COLO829 (cell line): ENCODE measurements around the gene REEP2.
"Not testable (repeated sequence)": the region's sequence is repeated elsewhere in the genome, so short reads cannot be mapped to it uniquely, and the experiment has no call there.

Source experiments
- DNase-seq: peaks from one replicate; pipeline ENCODE4 v3.0.0; 2012; ENCODE audit warnings: low spot score

The REEP2 gene

DNA sequence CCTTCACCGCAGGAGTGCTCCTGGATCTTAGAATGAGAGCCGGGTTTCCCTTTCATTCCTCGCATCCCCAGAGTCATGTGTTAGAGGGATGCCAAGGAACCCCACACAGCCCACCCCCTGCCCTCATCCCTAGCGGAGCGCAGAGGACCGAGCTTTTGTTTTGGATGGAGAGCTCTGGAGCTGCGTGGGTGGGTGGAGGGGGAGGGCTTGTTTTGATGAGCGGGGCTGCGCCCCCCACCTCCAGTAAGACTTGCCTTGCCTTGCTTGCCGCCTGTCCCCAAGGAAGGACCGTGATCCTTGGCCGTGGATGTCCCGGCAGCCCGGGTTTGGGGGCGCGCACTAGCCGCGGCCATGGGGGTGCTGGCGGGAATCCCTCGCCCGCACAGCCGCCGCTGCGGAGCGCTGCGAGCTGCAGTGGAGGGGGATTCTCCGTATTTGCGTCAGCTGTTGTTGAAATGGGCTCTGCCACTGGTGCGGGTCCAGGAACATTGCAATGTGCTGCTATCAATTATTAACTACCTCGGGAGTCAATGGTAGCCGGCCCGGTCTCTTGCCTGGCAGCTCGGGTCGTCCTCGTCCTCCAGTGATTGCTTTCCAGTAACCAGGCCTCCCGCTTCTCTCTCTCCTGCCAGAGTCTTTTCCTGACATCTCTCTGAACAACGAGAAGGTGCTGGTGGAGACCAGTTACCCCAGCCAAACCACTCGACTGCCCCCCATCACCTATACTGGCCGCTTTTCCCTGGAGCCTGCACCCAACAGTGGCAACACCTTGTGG is 27.5 kb downstream of the REEP2 start:
- DNase-seq: no peak

DNA sequence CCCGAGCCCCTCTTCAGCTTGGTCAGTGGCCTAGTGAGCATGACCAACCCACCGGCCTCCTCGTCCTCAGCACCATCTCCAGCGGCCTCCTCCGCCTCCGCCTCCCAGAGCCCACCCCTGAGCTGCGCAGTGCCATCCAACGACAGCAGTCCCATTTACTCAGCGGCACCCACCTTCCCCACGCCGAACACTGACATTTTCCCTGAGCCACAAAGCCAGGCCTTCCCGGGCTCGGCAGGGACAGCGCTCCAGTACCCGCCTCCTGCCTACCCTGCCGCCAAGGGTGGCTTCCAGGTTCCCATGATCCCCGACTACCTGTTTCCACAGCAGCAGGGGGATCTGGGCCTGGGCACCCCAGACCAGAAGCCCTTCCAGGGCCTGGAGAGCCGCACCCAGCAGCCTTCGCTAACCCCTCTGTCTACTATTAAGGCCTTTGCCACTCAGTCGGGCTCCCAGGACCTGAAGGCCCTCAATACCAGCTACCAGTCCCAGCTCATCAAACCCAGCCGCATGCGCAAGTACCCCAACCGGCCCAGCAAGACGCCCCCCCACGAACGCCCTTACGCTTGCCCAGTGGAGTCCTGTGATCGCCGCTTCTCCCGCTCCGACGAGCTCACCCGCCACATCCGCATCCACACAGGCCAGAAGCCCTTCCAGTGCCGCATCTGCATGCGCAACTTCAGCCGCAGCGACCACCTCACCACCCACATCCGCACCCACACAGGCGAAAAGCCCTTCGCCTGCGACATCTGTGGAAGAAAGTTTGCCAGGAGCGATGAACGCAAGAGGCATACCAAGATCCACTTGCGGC is 28.2 kb downstream of the REEP2 start:
- no peak for DNase-seq

GRCh38 chr5:138467711-138468132 is 28.9 kb downstream of the REEP2 start:
- no peak for DNase-seq

DNA sequence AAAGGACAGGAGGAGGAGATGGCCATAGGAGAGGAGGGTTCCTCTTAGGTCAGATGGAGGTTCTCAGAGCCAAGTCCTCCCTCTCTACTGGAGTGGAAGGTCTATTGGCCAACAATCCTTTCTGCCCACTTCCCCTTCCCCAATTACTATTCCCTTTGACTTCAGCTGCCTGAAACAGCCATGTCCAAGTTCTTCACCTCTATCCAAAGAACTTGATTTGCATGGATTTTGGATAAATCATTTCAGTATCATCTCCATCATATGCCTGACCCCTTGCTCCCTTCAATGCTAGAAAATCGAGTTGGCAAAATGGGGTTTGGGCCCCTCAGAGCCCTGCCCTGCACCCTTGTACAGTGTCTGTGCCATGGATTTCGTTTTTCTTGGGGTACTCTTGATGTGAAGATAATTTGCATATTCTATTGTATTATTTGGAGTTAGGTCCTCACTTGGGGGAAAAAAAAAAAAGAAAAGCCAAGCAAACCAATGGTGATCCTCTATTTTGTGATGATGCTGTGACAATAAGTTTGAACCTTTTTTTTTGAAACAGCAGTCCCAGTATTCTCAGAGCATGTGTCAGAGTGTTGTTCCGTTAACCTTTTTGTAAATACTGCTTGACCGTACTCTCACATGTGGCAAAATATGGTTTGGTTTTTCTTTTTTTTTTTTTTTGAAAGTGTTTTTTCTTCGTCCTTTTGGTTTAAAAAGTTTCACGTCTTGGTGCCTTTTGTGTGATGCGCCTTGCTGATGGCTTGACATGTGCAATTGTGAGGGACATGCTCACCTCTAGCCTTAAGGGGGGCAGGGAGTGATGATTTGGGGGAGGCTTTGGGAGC is 29.5 kb downstream of the REEP2 start:
- no peak for DNase-seq

- no peak for DNase-seq
Measured at GRCh38 chr5:138468966-138469539, 30.2 kb downstream of the REEP2 start.

DNA sequence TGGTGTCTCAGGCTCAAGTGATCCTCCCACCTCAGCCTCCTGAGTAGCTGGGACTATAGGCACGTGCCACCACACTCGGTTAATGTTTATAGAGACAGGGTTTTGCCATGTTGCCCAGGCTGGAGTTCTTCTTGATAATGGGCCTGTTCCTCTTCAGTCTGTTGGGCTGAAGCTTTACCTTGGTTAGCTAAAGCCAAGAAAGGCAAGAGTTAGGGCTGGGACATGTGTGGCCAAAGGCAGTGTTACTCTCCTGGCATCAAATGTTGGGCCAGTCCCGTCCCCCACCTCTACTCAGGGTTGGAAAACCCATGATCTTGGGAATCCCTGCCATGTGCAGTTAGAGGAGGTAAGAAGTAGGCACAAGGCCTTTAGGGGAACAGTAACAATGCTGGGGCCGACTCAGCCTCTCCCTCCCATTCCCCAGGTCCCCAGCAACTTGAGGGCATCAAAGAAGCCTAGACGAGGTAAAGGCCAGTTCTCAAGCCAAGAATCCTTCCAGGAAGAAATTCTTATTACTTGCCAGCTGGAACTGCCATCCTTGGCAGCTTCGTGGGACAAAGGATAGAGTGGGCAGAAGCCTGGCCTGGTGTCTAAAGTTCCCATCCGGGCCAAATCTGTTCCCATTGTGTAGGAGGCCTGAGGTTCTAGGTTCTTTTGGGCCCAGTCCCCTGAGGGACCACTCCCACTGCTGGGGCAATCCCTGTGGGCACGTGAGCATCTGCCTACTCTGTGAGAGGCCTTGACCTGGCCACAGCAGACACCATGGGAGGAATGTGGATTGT is 30.9 kb downstream of the REEP2 start:
- no peak for DNase-seq

DNA sequence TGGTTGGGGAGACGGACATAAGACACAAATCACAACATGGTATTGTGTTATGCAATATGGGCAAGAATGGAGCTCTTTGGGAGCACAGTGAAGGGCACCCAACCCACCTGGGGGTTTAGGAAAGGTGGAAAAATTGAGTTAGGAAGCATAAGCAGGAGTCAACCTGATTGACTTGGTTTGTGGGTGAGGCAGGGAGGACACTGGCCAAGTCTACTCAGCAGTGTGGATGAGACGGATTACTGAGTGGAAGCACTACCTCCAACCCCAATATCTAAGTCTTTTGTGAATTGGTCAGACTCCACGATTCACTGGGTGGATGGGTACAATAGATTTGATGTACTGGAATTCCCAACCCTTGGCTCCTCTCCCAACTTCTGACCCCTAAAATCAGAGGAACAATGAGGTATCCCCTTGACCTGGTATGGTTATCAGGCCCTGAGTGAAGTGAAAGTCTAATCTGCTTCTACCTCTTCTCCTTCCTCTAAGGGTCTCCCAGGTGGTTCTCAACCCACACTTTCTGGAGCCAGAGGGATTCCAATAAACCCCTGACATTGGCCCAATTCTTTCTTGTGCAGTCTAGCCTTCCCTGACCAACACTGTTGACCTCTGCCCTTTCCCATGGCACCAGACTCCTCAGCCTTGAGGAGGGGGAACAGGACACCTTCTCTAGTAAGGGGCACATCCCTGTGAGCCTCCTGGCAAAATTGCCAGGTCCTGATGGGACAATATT is 31.6 kb downstream of the REEP2 start:
- no peak for DNase-seq

- no peak for DNase-seq
Measured at GRCh38 chr5:138471052-138471361, 32.1 kb downstream of the REEP2 start.

DNA sequence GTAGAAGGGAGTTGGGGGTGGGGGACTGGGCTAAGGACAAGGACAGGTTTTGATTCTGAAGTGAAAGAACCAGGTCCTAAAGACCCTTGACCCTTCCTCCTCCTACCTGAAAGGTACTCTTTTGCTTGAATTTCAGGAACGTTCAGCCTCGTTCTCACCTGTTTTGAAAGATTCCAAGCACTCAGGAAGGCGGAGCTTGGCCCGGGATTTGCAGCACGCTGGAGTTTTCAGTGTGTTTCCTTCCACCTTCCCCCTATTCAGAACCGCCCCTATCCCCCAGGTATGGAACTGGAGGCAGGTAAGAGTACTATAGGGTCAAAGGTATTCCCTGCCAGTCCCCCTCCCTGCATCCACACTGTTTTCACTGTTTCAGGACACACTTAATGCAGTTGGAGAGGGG is 33.5 kb downstream of the REEP2 start:
- DNase-seq: no peak

- not testable (repeated sequence) for DNase-seq
Measured at GRCh38 chr5:138473151-138473550, 34.3 kb downstream of the REEP2 start.

DNA sequence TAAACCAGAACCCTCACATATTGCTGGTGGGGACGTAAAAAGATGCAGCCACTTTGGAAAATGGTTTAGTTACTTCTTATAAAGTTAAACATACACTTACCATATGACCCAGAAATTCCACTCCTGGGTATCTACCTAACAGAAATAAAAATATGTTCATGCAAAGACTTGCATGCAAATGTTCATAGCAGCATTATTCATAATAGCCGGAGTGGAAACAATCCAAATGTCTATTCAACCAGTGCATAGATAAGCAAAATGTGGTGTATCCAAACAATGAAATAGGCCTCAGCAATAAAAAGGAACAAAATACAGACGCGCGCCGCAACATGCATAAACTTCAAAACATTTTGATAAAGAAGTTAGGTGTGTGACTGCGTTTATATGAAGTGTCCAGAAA is 38.1 kb downstream of the REEP2 start:
- DNase-seq: no peak

GRCh38 chr5:138482638-138483037 is 43.8 kb downstream of the REEP2 start:
- no peak for DNase-seq

- DNase-seq: no peak
Measured at GRCh38 chr5:138488481-138488945, 49.7 kb downstream of the REEP2 start.

- no peak for DNase-seq
Measured at GRCh38 chr5:138489683-138490061, 50.8 kb downstream of the REEP2 start.

- DNase-seq: no peak
Measured at GRCh38 chr5:138490648-138491283, 51.9 kb downstream of the REEP2 start.

- DNase-seq: no peak
Measured at GRCh38 chr5:138491284-138491648, 52.4 kb downstream of the REEP2 start.

DNA sequence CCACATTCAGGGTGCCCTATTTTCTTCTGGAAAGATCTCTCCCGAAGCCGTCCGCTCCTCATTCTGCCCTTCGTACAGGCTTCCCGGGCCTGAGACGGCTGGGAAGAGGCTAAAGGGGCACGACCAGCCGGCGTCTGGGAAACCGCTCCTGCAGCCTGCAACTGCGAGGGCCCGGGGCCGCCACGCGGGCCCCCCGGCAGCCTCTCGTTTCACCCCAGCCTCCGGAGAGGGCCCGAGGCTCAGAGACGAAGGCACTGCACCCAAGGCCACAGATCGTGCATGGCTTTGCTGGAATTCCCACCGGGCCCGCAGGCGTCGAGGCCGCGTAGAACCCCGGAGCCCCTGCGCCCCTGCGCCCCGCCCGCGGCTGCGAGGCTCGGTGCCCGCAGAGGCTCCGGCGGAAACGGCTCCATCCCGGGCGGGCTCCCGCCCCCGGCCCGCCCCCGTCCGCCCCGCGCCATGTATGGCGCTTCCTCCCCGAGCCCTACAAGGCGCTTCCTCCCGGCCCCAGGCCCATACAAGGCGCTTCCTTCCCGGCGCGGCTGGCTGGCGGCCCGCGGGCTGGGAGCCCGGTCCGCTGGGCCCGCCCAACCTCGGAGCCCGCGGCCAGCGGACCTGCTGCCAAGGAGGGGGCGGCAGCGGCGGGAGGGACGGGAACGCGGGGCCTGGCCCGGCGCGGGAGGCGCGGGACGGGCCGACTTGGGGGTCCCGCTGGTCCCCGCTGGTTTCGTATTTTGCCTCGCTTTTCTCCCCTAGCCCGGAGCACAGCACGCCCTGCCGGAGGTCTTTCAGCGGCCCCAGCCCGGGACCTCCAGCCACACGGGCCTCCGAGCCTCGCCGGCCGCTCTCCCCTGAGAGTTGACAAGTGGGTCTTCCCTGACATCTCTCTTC is 53.1 kb downstream of the REEP2 start:
- peak; percentile 51 for DNase-seq

- no peak for DNase-seq
Measured at GRCh38 chr5:138492560-138493045, 53.7 kb downstream of the REEP2 start.

- no peak for DNase-seq
Measured at GRCh38 chr5:138495351-138495750, 56.5 kb downstream of the REEP2 start.
